HL-60/S4 (cell line): ENCODE results near the gene TATDN2.

ENCODE experiments used
- in situ Hi-C: fragments of 300-500 bp; cut with MboI; formaldehyde crosslinking; loops from 2 replicates; pipeline ENCODE4 v1.14.3; 2022; ENCODE audit warnings: low sequenced_read_pairs

Gene TATDN2

DNA sequence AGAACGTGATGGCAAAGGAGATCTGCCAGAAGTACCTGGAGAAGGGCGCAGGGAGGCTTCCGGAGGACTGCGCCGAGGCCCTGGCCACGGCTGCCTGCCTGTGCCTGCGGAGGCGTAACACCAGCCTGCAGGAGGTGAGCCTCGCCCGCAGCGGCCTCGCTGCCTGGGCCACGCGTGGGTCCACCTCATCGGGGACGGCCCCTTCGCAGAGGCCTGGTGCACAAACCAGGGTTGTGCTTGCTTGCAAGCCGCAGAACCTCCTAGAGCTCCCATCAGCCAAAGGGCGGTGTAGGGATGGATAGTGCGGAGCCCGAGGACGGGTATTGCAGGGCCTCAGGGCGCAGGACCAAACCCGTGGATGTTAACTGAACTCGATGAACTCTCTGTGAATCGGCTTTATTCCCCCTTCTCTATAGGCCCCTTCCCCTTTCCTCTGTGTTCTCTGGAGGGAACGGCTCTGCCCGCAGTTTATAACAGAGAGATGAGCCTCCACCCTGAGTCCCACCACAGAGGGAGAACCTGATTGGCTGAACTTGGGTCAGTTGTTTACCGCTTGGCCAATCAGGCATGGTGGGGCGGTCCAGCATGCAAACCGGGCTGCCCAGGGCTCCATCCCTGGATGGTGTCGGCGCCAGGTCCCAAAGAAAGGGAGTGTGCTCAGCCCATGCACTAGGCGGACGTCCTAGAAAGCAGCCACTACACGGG, 13.6 kb upstream of the TATDN2 start:
- in situ Hi-C loops = no loop called here

DNA sequence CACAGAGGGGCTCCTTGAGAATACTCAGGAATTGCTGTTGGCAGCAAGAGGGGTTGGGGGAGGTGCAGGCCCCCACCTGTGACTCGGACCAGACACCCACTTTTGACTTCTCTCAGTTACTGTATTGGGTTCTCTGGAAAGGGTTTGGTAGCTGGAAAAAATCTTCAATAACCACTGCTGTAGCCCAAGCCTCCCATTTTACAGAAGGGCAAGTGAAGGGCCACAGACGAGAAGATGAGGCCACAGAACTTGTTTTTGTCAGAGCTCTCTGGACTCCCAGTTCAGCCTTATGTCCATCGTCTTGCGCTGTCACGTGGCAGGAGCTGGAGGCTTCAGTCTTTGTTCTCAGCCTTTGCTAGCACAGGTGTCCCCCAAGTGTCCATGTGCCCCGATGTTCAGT, 12.7 kb upstream of the TATDN2 start:
- in situ Hi-C loops = no loop called here

DNA sequence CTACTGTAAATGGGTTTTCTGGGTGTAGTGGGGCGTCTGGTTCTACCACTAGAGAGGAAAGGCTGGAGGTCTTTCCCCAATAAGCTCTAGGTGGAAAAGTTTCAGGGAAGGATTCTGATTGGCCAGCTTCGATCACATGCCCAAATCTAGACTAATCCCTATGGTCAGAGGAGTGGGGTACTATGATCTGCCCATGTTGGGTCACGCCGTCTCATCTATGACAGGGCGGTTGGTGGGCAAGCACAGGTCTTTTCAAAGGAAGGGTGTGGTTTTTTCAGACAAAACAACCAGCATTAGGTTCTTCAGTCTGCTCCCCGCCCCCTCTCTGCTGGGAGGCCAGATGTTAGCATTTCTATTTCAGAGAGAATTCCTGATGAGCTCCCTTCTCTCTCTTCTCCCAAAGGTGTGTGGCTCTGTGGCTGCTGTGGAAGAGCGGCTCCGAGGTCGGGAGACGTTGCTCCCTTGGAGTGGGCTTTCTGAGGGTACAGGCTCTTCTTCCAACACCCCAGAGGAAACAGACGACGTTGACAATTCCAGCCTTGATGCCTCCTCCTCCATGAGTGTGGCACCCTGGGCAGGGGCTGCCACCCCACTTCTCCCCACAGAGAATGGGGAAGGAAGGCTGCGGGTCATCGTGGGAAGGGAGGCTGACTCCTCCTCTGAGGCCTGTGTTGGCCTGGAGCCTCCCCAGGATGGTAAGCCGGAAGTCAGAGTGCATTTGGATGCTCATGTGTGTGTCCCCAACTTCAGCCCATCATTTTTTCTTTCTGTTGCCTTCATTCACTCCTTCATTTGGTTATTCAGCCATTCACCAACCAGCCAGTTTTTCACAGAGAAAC, 9.7 kb upstream of the TATDN2 start:
- in situ Hi-C loops = no loop called here

DNA sequence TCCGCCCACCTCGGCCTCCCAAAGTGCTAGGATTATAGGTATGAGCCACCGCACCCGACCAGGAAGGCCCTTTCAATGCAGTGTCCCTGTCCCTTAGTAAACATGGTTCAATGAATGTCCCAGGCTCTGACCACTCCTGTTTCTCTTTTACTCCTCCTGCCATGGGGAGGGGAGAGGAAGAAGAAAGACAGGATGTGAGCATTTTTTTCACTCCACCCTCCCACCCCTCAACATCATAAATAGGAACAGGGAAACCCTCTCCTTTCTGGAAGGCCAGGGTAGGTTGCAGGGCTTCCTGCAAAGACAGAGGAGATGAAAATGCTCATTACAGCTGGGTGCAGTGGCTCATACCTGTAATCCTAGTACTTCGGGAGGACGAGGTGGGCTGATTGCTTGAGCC, 7.5 kb upstream of the TATDN2 start:
- in situ Hi-C loops = no loop called here

DNA sequence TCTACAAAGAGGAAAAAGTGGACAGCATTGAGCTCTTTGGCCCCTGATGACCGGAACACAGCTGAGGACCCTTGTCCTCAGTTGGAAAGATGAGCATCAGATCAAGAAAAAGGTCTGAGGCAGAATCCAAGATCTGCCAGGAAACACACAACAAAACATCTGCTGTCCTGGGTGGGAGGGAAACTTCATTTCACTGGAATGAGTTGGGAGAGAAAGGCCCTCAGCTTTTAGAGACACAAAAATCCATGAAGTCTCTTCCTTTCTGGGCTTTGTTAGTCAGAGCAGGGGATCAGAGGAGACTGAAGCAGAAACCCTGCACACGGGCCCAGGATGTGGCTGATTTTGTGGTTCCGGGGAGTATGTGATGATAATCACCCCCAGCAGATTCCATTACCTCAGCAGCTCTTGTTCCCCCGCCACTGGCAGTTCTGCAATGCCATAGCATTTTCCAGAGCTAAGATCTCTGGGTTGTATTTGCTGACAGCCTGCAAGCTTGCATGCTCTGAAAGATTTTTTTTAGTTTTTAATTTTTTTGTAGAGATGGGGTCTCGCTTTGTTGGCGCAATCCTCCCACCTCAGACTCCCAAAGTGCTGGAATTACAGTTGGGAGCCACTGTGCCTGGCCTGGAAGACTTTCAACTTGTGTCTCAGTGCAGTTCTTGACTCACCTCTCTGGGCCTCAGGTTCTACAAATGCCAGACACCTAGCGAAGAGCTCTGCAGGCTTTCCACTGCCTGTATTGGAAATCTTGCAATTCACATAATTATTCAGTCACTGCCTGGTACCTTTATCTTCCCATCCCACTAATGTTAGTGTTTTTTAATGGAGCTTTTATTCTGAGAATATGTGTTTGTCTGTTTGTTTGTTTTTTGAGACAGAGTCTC, 5.8 kb upstream of the TATDN2 start:
- in situ Hi-C loops = no loop called here

DNA sequence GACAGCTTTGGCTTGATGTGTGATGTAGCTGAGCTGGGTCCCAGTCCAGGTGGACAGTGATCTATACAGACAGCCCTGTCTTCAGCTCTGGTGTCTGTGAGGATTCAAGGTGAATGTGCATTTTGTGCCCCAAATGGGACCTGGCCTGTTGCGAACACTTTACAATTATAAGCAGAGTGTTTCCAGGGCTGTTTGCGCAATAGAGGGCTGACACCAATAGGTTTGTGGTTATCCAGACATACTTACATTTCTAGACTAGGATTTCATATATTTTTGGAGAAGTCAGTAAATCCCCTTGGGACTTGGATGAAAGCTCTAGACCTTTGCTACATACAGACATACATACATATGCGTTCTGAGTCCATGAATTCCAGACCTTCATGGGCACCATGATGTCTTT, 4.2 kb upstream of the TATDN2 start:
- in situ Hi-C loops = no loop called here

DNA sequence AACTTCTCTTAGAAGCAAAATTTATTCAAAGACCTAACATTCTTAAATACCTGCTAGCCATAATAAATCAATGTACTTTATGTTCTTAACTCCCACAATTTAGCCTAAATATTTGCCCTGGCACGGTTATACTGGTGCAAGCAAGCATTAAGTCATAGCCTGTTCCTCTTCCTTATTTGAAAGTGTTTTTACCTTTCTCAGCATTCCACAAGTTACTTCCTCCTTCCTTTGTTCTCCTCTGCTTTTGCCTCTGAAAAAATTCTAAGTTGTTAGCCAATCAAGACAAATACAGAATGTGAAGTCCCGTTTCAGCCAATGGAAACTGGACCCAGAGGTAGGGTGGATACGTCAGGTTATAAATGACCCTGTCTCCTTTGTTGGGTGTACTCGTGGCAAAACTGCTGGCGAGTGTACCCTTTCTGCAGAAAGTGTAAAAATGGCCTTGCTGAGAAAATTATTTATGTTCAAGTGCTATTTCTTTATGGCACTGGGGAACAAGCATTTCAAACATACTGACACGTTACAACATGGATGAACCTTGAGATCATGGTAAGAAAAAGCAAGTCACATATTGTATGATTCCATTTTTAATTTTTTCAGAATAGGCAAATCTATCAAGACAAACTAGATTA, 3.1 kb upstream of the TATDN2 start:
- in situ Hi-C loops = no loop called here

DNA sequence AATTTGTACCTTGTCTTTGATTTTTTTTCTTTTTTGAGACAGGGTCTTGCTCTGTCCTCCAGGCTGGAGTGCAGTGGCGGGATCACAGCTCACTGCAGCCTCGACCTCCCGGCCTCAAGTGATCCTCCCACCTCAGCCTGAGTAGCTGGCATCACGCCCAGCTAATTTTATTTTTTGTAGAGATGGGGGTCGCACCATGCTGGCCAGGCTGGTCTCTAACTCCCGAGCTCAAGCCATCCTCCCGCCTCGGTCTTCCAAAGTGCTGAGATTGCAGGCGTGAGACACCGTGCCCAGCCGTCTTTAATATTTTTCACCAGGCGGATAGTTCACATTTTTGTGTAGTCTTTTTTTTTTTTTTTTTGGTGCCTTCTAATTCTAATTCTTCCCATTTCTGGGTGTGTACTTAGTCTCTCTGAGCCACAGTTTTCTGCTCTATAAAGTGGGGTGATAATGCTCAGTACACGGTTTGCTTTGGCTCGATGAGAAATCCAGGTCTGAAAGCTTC, 528 bp upstream of the TATDN2 start:
- in situ Hi-C loops = no loop called here

DNA sequence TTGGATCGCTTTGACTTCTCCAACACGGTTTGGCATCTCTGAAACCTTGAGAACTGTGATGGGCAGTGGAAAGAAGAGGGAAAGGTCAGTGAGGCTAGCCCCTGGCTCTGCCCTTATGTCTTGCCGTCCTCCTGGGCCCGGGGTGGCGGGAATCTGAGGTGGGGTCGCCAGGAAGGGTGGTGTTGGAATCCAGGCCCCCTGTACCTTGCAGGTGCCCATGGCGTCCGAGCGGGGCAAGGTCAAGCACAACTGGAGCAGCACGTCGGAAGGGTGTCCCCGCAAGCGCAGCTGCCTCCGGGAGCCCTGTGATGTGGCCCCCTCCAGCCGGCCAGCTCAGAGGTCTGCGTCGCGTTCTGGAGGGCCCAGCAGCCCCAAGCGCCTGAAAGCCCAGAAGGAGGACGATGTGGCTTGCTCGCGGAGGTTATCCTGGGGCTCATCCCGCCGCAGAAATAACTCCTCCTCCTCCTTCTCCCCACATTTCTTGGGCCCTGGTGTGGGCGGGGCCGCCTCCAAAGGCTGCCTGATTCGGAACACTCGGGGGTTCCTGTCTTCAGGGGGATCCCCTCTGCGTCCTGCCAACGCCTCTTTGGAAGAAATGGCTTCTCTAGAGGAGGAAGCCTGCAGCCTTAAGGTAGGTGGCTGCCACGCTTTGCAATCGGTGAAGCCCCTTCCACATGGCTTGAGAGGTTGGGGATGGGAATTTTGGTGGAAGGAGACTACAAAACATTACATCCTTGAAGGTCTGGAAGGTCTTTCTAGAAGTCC, 907 bp downstream of the TATDN2 start:
- in situ Hi-C loops = no loop called here

DNA sequence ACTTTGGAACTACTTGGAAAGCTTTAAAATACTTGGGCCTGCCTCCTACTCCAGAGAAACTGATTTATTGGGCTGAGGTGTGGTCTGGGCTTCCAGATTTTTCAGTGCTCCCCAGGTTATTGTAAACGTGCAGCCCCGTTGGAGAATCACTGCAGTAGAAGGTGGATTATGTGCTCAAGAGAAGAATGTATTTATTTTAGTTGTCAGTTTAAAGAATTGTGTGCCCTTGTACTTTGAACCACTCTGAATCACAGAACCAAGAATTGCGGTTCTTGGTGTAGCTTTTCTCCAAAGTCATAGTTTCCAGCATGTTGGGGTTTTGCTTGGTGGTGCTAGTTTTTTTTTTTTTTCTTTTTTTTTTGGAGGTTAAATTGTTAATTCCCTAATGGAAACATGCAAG, 1.6 kb downstream of the TATDN2 start:
- in situ Hi-C loops = no loop called here

DNA sequence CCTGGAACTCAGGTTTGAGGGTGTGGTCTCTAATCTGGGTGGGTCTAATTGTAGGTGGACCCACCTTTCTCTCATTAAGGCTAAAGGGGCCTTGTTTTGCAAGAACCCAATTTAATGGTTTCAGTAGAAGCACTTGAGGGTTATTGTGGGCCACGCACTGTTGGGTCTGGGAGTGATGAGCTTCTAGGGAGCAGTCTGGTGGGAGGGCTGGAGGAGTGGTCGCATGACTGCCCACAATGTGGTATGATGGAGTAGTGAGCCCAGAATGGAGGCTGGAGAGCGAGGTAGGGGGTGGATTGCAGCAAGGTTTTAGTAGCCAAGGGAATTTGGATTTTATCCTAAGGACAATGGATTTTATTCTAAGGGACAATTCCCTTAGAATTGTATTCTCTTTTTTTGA, 2.7 kb downstream of the TATDN2 start:
- in situ Hi-C loops = no loop called here

DNA sequence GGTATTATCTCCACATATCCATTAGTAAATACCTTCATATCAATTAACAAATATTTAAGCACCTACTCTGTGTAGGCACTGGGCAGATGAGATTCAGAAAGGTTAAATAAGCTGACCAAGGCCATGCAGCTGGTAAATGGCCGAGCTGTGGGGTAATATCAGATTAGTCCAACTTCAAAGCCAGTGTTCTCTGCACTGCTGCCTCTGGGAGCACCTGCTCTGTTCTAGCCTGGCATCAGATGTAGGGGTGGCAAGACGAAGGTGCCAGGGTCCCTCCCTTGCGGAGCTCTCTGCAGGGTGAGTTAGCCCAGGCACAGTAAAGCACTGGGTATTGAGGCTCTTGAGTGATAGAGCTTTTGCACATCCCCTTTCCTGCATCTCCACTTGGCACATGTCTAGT, 5.5 kb downstream of the TATDN2 start:
- in situ Hi-C loops = no loop called here

DNA sequence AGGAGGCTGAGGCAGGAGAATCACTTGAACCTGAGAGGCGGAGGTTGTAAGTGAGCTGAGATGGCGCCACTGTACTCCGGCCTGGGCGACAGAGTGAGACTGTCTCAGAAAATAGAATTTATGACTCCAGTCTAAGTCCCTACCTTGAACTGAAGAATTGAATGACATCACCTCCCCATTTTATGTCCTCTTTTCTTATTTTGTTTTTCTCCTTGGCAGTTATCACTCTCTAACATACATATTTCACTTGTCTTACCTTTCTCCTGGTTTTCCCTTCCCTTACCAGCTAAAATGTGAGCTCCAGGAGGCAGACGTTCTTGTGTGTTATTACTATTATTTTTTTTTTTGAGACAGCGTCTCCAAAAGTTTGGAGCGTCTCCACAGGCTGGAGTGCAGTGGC, 7.6 kb downstream of the TATDN2 start:
- in situ Hi-C loops = no loop called here

DNA sequence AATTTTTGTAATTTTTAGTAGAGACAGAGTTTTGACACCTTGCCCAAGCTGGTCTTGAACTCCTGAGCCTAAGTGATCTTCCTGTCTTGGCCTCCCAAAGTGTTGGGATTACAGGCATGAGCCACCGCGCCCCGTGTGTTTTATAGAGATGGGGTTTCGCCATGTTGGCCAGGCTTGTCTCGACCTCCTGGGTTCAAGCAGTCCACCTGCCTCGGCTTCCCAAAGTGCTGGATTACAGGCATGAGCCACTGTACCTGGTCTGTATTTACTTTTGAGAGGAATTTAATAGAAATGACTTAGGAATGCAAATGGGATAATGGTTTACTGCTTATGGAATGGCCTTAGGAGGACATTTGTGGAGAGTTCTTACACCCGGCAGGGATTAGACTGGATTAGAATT, 10.8 kb downstream of the TATDN2 start:
- in situ Hi-C loops = no loop called here

DNA sequence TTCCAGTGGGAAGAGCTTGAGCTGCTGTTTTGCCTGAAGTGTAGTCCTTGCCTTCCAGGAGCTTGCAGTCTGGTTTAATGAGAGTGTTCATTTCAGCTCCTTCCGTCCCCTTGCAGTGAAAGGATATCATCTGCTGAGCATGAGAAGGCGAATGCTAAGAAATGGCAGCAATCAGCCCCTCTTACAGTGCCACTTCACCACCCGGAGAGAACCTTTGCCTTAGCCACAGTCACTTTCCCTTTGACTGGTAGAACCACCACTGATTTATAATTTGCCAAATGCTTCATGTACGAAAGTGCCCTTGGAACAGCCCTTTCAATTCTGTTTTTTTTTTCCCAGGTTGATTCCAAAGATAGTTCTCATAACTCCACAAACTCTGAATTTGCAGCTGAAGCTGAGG, 11.5 kb downstream of the TATDN2 start:
- in situ Hi-C loops = no loop called here

DNA sequence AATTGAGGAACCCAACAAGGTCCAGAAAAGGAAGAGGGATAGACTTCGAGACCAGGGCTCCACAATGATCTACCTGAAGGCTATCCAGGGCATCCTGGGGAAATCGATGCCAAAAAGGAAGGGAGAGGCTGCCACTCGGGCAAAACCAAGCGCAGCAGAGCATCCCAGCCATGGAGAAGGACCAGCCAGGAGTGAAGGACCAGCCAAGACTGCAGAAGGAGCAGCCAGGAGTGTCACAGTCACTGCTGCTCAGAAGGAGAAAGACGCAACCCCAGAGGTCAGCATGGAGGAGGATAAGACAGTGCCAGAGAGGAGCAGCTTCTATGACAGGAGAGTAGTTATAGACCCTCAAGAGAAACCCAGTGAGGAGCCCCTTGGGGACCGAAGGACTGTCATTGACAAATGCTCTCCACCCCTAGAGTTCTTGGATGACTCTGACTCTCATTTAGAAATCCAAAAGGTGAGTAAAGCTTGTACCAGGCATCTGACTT, 12.0 kb downstream of the TATDN2 start:
- in situ Hi-C loops = no loop called here

DNA sequence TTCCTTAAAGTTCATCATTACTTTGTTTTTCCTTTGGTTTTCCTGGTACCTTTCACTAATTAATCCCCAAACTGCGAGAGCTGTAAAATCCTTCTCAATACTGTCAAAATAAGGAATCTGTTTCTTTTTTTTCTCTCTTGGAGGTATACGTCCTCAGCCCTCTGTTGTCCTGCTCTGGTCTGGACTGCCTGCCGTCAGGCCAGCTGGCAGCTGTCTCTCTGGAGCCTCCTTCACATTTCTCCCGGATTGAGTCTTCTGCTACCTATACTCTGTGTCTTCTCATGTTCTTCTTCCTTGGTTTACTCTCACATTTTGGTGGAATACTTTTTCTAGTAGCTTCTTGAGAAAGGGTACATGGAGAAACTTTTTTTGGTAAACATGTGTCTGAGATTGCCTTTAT, 13.8 kb downstream of the TATDN2 start:
- in situ Hi-C loops = no loop called here

DNA sequence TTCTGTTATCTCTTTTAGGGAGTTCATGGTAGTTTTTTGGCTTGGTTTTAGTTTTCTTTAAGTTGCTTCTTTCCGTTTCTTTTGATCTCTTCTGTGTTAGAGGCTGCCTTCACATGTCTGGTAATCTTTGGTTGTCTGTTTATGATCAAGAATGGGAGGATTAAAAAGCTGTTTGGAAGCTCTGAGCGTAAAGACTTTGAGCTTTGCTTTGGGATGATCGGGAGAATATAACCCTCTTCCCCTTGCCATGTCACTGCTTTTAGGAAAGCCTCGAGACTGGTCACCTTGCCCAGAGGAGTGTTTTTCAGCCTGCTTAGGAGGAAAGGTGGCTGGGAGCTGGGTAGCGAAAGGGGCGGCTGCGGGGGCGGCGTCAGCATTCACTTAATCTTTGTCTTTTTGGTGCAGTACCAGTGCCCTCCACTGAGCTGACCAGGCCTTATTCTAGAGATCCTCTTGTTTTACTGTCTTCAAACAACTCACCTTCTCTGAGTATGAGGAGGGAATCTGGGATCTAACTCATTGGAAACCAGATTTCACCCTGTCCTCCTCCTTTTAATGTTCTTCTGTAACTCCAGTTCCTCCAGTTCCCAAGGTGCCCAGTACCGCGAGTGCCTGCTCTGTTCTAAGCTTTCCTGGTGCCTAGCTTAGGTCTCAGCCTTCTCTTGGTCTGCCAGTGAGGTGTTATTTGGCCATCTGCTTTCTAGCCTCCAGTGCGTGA, 15.5 kb downstream of the TATDN2 start:
- in situ Hi-C loops = no loop called here

DNA sequence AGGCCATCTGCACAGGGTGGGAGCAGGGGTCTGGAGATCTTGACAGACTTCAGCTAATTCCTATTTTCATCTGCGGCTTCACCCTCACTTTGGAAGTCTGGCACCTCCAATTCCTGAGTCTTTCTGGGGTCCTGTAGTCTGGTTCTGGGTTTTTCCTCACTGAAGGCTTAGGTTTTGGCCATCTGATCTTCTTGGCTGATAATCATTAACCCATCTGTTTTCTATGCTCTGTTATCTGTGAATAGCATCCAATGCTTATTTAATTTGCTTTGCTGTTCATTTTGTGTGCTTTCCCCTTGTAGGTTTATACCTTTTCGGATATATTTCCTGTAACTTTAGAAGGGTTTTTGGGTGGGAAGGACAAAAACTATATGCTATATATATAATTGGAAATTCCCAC, 17.6 kb downstream of the TATDN2 start:
- in situ Hi-C loops = no loop called here
